T-cell (primary cell): ENCODE results near the gene DENND2A. TPM values are rescaled to one million over a fixed set of nuclear protein-coding genes. Genes with fewer than 3 reads are reported as not detected.

Source experiments
- ATAC-seq, 4 experiments: fragments of 200-7000 bp in 3 of 4; fragments of 150-1000 bp in 1 of 4; cut with Tn5 transposase; replicated peaks in 1 of 4; 1 replicate in 3 of 4; 2 replicates in 1 of 4; pipeline ENCODE4 v1.10.0; 2021; ENCODE audit warnings: moderate library complexity in 3 of 4, mild to moderate bottlenecking in 2 of 4, moderate number of reproducible peaks in 1 of 4
- CTCF ChIA-PET, 2 donors: fragments of 300-600 bp; sonication (Branson Sonifier 250); formaldehyde crosslinking; loops; one replicate each; lab custom pipeline; 2022; ENCODE audit warnings: antibody characterized with exemption in 2 of 2; lab: Charles Lee
- POLR2A ChIA-PET, 2 donors: fragments of 300-600 bp; sonication (Branson Sonifier 250); formaldehyde crosslinking; loops; one replicate each; lab custom pipeline; 2022; ENCODE audit warnings: antibody characterized with exemption in 2 of 2; lab: Charles Lee
- DNase-seq, 35 experiments: peaks; one replicate each; pipeline versions ENCODE4 v3.0.0 to v3.0.0-alpha.2; 2013 to 2023
- H3K27ac ChIP-seq: one replicate; pipeline ENCODE4 v1.5.1; 2013; ENCODE audit warnings: low read length
- H3K27me3 ChIP-seq, 2 experiments: replicated peaks in 1 of 2; 1 replicate in 1 of 2; 2 replicates in 1 of 2; pipeline versions ENCODE4 v1.6.1 to v1.7.0; 2013; ENCODE audit warnings: low read length in 1 of 2, mixed read lengths in 1 of 2; ENCODE audit not compliant: control insufficient read depth in 2 of 2, insufficient read depth in 2 of 2; ENCODE audit errors: extremely low read depth in 1 of 2
- H3K36me3 ChIP-seq, 2 donors: 1 replicate in 1 of 2; 2 replicates in 1 of 2; pipeline versions ENCODE4 v1.6.1 to v1.7.0; 2013; ENCODE audit warnings: low read length in 1 of 2; ENCODE audit not compliant: control insufficient read depth in 2 of 2, insufficient read depth in 1 of 2; ENCODE audit errors: extremely low read depth in 1 of 2
- H3K4me1 ChIP-seq, 2 experiments: 1 replicate in 1 of 2; 2 replicates in 1 of 2; pipeline versions ENCODE4 v1.6.1 to v1.7.0; 2013; ENCODE audit warnings: low read length in 2 of 2, mixed read lengths in 1 of 2; ENCODE audit not compliant: insufficient read depth in 2 of 2, control insufficient read depth in 1 of 2; ENCODE audit errors: extremely low read depth in 1 of 2
- H3K4me3 ChIP-seq, 2 donors: 1 replicate in 1 of 2; 2 replicates in 1 of 2; pipeline versions ENCODE4 v1.5.1 to v1.7.0; 2013; ENCODE audit warnings: mild to moderate bottlenecking in 2 of 2, low read length in 1 of 2, moderate library complexity in 1 of 2; ENCODE audit not compliant: control insufficient read depth in 1 of 2; ENCODE audit errors: extremely low read depth in 1 of 2
- H3K9me3 ChIP-seq: 2 replicates; pipeline ENCODE4 v1.7.0; 2013
- H3K27ac Mint-ChIP-seq, 2 donors: one replicate each; pipeline ENCODE4 v1.8.0; 2020 to 2021; ENCODE audit warnings: mild to moderate bottlenecking in 2 of 2, mixed read lengths in 2 of 2
- H3K27me3 Mint-ChIP-seq, 2 donors: one replicate each; pipeline ENCODE4 v1.8.0; 2021 to 2022; ENCODE audit warnings: mixed read lengths in 2 of 2
- H3K36me3 Mint-ChIP-seq: one replicate; pipeline ENCODE4 v1.8.0; 2021; ENCODE audit warnings: mixed read lengths
- H3K4me1 Mint-ChIP-seq, 3 donors: one replicate each; pipeline ENCODE4 v1.8.0; 2020 to 2022; ENCODE audit warnings: mixed read lengths in 3 of 3, mild to moderate bottlenecking in 1 of 3
- H3K4me3 Mint-ChIP-seq, 3 donors: one replicate each; pipeline ENCODE4 v1.8.0; 2020 to 2022; ENCODE audit warnings: mild to moderate bottlenecking in 3 of 3, mixed read lengths in 3 of 3, moderate library complexity in 3 of 3
- H3K9me3 Mint-ChIP-seq, 3 donors: one replicate each; pipeline ENCODE4 v1.8.0; 2020 to 2022; ENCODE audit warnings: mixed read lengths in 3 of 3
- WGBS: methylation state at CpG from one replicate; pipeline ENCODE4 v1.1.5; 2013; ENCODE audit warnings: missing lambda C conversion rate; ENCODE audit not compliant: insufficient coverage; 5-methylcytosine and 5-hydroxymethylcytosine counted together
- total RNA-seq, 35 experiments: library from RNA in 6 of 35; stranded (reverse) in 6 of 35; fragments of 120-200 nt in 1 of 35; gene quantifications; one replicate each; pipeline versions ENCODE4 v1.2.1 to v1.2.4 and lab custom pipeline; 2013 to 2026

DENND2A gene
- total RNA-seq, 5 donors from 2014 or later (not counting 1 experiment from before 2014, with no cell fraction given) = 0.09 TPM; not detected in 4

DNA sequence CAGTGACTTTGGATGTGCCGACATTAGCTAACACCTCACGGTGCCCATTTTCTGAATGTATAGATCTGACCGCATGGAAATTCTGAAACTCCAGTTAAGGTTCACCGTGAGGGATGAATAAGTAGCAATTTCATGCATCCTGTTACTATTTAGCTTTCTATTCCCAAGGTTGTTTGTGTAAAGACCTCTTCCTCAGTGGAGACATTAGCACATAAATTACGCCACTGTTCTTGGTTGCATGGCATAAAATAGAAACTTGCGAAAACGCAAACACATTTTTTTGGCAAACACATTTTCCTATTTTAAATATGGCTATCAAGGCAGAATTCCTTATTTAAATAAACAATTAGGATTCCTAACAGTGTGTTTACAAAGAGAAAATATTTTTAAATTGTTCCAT, 36.5 kb downstream of the DENND2A start:
- DNase-seq (no peak), ATAC-seq (no peak)
- Histone ChIP-seq H3K36me3 (no peaks in the 10 kb centered on the region), H3K27me3 (peaks cover 0 to 20% of the 10 kb centered on the region in 2 experiments), H3K4me3 (no peak overlapping the region), H3K9me3 (no peaks in the 10 kb centered on the region), H3K4me1 (no peaks in the 10 kb centered on the region), H3K27ac (no peak overlapping the region)
- no peaks in the 10 kb centered on the region for H3K4me1 Mint-ChIP-seq
- no peaks in the 10 kb centered on the region for H3K9me3 Mint-ChIP-seq
- POLR2A ChIA-PET = no interaction called here
- H3K4me3 Mint-ChIP-seq = no peak overlapping the region
- no peak overlapping the region for H3K27ac Mint-ChIP-seq
- CTCF ChIA-PET = no interaction called here
- no peaks in the 10 kb centered on the region for H3K36me3 Mint-ChIP-seq
- H3K27me3 Mint-ChIP-seq = peaks cover 8% of the 10 kb centered on the region in 2 donors
- 79% methylated on average over 4 of the region's 7 CpGs for WGBS

GRCh38 chr7:140601566-140602174, 38.9 kb downstream of the DENND2A start:
- Histone ChIP-seq H3K27ac (no peak overlapping the region), H3K4me3 (no peak overlapping the region), H3K36me3 (no peaks in the 10 kb centered on the region), H3K27me3 (peaks cover 0 to 19% of the 10 kb centered on the region in 2 experiments), H3K9me3 (no peaks in the 10 kb centered on the region), H3K4me1 (no peaks in the 10 kb centered on the region)
- H3K27me3 Mint-ChIP-seq = peaks cover 12 to 16% of the 10 kb centered on the region in 2 donors
- H3K36me3 Mint-ChIP-seq = no peaks in the 10 kb centered on the region
- no peak overlapping the region for H3K27ac Mint-ChIP-seq
- ATAC-seq = no peak
- no peaks in the 10 kb centered on the region for H3K4me1 Mint-ChIP-seq
- 87% methylated on average over 13 of the region's 21 CpGs for WGBS
- no peak overlapping the region for H3K4me3 Mint-ChIP-seq
- H3K9me3 Mint-ChIP-seq = no peaks in the 10 kb centered on the region
- POLR2A ChIA-PET = no interaction called here
- DNase-seq = no peak
- CTCF ChIA-PET = no interaction called here

GRCh38 chr7:140600341-140600740, 40.3 kb downstream of the DENND2A start:
- H3K4me1 Mint-ChIP-seq = no peaks in the 10 kb centered on the region
- ATAC-seq = no peak
- H3K4me3 Mint-ChIP-seq = no peak overlapping the region
- ChIA-PET CTCF (no interaction called here), POLR2A (no interaction called here)
- Histone ChIP-seq H3K4me1 (no peaks in the 10 kb centered on the region), H3K27me3 (peaks cover 0 to 20% of the 10 kb centered on the region in 2 experiments), H3K9me3 (no peaks in the 10 kb centered on the region), H3K36me3 (no peaks in the 10 kb centered on the region), H3K27ac (no peak overlapping the region), H3K4me3 (no peak overlapping the region)
- H3K9me3 Mint-ChIP-seq = no peaks in the 10 kb centered on the region
- no peaks in the 10 kb centered on the region for H3K36me3 Mint-ChIP-seq
- DNase-seq = no peak
- peaks cover 10 to 21% of the 10 kb centered on the region in 2 donors for H3K27me3 Mint-ChIP-seq
- H3K27ac Mint-ChIP-seq = no peak overlapping the region
- 79% methylated on average over 3 of the region's 3 CpGs for WGBS

DNA sequence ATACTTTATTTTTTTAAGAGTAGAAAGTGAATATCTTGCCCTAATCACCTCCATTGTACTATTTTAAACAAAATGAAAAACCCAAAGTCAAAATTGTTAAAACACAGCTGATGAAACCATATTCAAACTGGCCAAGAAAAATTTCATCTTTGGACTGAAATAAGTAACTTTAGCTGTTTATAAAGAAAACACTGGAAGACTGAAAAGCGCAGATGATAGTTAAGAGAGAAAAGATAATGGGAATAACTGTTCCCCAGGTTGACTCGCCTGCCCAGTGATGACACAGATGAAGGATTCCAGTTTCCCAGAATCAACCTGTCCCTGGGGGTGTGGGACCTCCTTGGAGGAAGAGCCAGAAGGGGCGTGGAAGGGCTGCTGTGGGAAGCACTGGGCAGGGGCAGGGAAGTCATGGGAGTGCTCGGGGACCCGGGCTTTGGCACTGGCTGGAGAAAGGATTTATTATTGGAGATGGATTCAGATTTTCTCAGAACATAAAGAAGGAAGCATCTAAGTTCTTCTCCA, 43.1 kb downstream of the DENND2A start:
- Histone ChIP-seq H3K9me3 (no peaks in the 10 kb centered on the region), H3K36me3 (no peaks in the 10 kb centered on the region), H3K4me3 (no peak overlapping the region), H3K27ac (no peak overlapping the region), H3K27me3 (peaks cover 0 to 31% of the 10 kb centered on the region in 2 experiments), H3K4me1 (no peaks in the 10 kb centered on the region)
- Mint-ChIP-seq H3K36me3 (no peaks in the 10 kb centered on the region), H3K4me3 (no peak overlapping the region), H3K9me3 (no peaks in the 10 kb centered on the region), H3K27me3 (peaks cover 14 to 26% of the 10 kb centered on the region in 2 donors), H3K4me1 (peaks cover 0 to 9% (median 2%) of the 10 kb centered on the region in 3 donors), H3K27ac (no peak overlapping the region)
- WGBS = 77% methylated on average over 3 of the region's 5 CpGs
- ChIA-PET POLR2A (no interaction called here), CTCF (no interaction called here)
- DNase-seq (no peak), ATAC-seq (no peak)

DNA sequence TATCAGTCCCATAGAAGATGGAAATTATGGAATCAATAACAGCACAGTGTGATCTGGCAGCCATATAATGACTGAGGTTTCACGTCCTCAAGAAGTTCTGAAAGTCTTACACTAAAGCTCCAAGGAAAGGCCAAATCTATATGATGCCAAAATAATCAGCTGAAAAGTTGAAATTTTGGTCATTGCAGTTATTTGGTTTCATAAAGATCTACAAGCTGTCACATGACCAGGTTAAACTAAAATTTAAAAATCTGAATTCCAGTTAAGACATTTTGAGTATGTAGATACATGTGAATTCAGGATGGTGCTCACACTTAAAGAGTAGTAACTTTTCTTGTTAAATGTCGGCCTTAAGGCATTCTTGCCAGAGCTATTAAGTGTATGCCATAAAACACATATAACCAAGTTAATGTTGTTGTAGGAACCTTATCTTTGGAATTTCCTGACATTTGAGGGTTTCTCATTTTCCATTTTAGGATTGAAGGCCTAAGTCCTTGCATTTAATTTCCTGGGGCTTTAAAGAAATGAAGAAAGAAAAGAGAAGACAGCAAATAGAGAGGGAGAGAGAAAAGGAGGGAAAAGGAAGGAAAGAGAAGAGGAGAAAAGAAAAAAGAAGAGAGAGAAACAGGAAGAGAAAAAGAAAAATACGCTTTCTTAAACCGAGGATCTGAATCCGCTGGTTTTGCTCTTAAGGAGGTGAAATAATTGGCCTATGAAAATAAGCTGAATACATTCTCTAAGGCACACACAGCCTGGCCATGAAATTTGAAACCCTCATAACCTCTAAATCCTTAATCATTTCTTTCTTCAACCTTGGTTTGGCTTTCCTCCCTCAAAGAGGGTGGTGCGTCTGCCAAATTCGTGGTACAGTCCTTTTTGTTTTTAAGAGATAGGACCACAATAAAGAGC, 43.8 kb downstream of the DENND2A start:
- CTCF ChIA-PET = interaction anchor here in 1 of 2 donors (0.6 kb wide), 1 partner anchor 1131 kb away, joined by 3 read pairs; no protein-coding TSS in a partner anchor
- DNase-seq = no peak
- Histone ChIP-seq H3K9me3 (no peaks in the 10 kb centered on the region), H3K27ac (no peak overlapping the region), H3K4me3 (no peak overlapping the region), H3K27me3 (peaks cover 0 to 26% of the 10 kb centered on the region in 2 experiments), H3K36me3 (no peaks in the 10 kb centered on the region), H3K4me1 (no peaks in the 10 kb centered on the region)
- POLR2A ChIA-PET = interaction anchor here in 1 of 2 donors (0.7 kb wide), 1 partner anchor 40 kb away, joined by 4 read pairs; no protein-coding TSS in a partner anchor
- no peak for ATAC-seq
- H3K9me3 Mint-ChIP-seq = no peaks in the 10 kb centered on the region
- no peak overlapping the region for H3K27ac Mint-ChIP-seq
- peaks cover 0 to 9% (median 2%) of the 10 kb centered on the region in 3 donors for H3K4me1 Mint-ChIP-seq
- H3K36me3 Mint-ChIP-seq = no peaks in the 10 kb centered on the region
- WGBS = no CpG with 5 or more reads among the region's 7 CpGs
- H3K27me3 Mint-ChIP-seq = peaks cover 9 to 21% of the 10 kb centered on the region in 2 donors
- no peak overlapping the region for H3K4me3 Mint-ChIP-seq

DNA sequence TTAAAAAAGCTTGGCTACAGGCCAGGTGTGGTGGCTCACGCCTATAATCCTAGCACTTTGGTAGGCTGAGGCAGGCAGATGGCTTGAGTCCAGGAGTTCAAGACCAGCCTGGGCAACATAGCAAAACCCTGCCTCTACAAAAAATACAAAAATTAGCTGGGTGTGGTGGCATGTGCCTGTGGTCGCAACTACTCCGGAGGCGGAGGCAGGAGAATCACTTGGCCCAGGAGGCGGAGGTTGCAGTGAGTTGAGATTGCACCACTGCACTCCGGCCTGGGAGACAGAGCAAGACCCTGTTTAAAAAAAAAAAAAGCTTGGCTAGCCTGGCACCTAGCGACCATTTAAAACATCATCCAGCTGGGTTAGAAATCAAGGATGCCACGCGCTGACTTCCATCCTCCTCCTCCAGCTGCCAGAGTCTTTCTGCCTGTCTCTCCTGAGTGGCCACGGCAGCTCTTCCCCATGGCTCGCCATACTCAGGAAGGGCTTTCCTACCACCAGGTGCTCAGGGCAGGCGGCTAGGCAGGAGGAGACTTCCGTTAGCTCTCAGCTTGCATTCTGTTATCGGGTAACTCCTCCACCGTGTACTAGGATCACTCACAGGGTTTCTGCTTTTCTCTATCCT, 45.0 kb downstream of the DENND2A start:
- Histone ChIP-seq H3K9me3 (no peaks in the 10 kb centered on the region), H3K36me3 (no peaks in the 10 kb centered on the region), H3K27me3 (peaks cover 0 to 20% of the 10 kb centered on the region in 2 experiments), H3K4me1 (no peaks in the 10 kb centered on the region), H3K4me3 (no peak overlapping the region), H3K27ac (no peak overlapping the region)
- 98% methylated on average over 12 of the region's 15 CpGs for WGBS
- no peaks in the 10 kb centered on the region for H3K9me3 Mint-ChIP-seq
- no peak for ATAC-seq
- H3K4me3 Mint-ChIP-seq = no peak overlapping the region
- peaks cover 0 to 9% (median 5%) of the 10 kb centered on the region in 3 donors for H3K4me1 Mint-ChIP-seq
- ChIA-PET CTCF (interaction anchor here (0.6 kb wide), 2 partner anchors 23 to 33 kb away, joined by 3 to 5 read pairs; no protein-coding TSS in a partner anchor), POLR2A (interaction anchor here in 1 of 2 donors (0.6 kb wide), 1 partner anchor 134 kb away, joined by 4 read pairs; no protein-coding TSS in a partner anchor)
- peaks cover 9 to 21% of the 10 kb centered on the region in 2 donors for H3K27me3 Mint-ChIP-seq
- no peaks in the 10 kb centered on the region for H3K36me3 Mint-ChIP-seq
- H3K27ac Mint-ChIP-seq = no peak overlapping the region
- DNase-seq = no peak
